ENCODE results near the gene TDRD15.

- TF ChIP-seq, protein P1, sequence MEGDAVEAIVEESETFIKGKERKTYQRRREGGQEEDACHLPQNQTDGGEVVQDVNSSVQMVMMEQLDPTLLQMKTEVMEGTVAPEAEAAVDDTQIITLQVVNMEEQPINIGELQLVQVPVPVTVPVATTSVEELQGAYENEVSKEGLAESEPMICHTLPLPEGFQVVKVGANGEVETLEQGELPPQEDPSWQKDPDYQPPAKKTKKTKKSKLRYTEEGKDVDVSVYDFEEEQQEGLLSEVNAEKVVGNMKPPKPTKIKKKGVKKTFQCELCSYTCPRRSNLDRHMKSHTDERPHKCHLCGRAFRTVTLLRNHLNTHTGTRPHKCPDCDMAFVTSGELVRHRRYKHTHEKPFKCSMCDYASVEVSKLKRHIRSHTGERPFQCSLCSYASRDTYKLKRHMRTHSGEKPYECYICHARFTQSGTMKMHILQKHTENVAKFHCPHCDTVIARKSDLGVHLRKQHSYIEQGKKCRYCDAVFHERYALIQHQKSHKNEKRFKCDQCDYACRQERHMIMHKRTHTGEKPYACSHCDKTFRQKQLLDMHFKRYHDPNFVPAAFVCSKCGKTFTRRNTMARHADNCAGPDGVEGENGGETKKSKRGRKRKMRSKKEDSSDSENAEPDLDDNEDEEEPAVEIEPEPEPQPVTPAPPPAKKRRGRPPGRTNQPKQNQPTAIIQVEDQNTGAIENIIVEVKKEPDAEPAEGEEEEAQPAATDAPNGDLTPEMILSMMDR (IDR thresholded peaks at IDR 0.05), result no peak
- TF ChIP-seq POLR2A (IDR thresholded peaks at IDR 0.05) (no peak), POLR2AphosphoS5 (IDR thresholded peaks at IDR 0.05) (no peak)
These were observed 12.8 kb upstream of the TDRD15 start for GRCh38 chr2:21111012-21111411.

All from sigmoid colon (tissue), 4 donors.